Activated CD8-positive, alpha-beta T cell treated with anti-CD3 and anti-CD28 coated beads, Interleukin-2, amount 10 ng/mL, durations not matched to agents 7 days and 5 days (primary cell): ENCODE data around the gene MYRFL. TPM values are rescaled to one million over a fixed set of nuclear protein-coding genes. Genes with fewer than 3 reads are reported as not detected.

Source experiments
- ATAC-seq: fragments of 150-1000 bp; cut with Tn5 transposase; one replicate; pipeline ENCODE4 v1.10.0; 2021; ENCODE audit warnings: moderate library complexity
- CTCF ChIA-PET: fragments of 350-600 bp; sonication (Branson Sonifier 250); formaldehyde crosslinking; loops from one replicate; lab custom pipeline; 2021; ENCODE audit warnings: antibody characterized with exemption; lab: Charles Lee
- POLR2A ChIA-PET: fragments of 350-600 bp; sonication (Branson Sonifier 250); formaldehyde crosslinking; loops from one replicate; lab custom pipeline; 2021; ENCODE audit warnings: antibody characterized with exemption; lab: Charles Lee
- DNase-seq: peaks from one replicate; pipeline ENCODE4 v3.0.0-alpha.2; 2020
- H3K27ac Mint-ChIP-seq: one replicate; pipeline ENCODE4 v1.8.0; 2021; ENCODE audit warnings: mild to moderate bottlenecking, mixed read lengths
- H3K27me3 Mint-ChIP-seq: one replicate; pipeline ENCODE4 v1.8.0; 2021; ENCODE audit warnings: low read depth, mixed read lengths
- H3K36me3 Mint-ChIP-seq: one replicate; pipeline ENCODE4 v1.8.0; 2021; ENCODE audit warnings: low read depth, mixed read lengths
- H3K4me1 Mint-ChIP-seq: one replicate; pipeline ENCODE4 v1.8.0; 2021; ENCODE audit warnings: low read depth, mixed read lengths
- H3K4me3 Mint-ChIP-seq: one replicate; pipeline ENCODE4 v1.8.0; 2021; ENCODE audit warnings: mild to moderate bottlenecking, mixed read lengths
- H3K9me3 Mint-ChIP-seq: one replicate; pipeline ENCODE4 v1.8.0; 2022; ENCODE audit warnings: mixed read lengths; ENCODE audit not compliant: insufficient read depth
- total RNA-seq, 2 experiments: library from RNA; stranded (reverse); gene quantifications; one replicate each; pipeline ENCODE4 v1.2.3, GENCODE V29; 2021

The MYRFL gene
- total RNA-seq, 2 experiments from 2014 or later, result not detected

DNA sequence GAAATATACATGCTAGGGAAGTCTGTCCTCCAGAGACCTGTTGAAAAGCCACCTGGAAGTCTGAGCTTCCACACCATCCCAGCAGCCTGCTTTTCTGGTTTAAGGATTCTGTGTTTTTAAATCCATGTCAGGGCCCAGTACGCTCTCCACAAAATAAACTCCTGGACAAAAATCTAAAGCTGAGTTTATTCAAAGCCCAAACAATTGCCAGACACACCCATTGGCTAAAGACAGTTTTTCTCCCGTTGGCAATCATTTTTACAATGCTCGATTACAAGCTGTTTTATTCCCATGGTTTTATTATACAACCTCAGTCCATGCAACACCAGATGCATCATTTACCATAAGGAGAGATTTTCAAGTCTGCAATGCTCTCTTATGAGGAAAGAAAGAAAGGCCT is 94.5 kb downstream of the MYRFL start:
- Mint-ChIP-seq H3K36me3 (no peaks in the 10 kb centered on the region), H3K27ac (no peak overlapping the region), H3K9me3 (no peaks in the 10 kb centered on the region), H3K4me3 (no peak overlapping the region), H3K4me1 (no peaks in the 10 kb centered on the region), H3K27me3 (peaks cover 5% of the 10 kb centered on the region)
- POLR2A ChIA-PET, result no interaction called here
- ATAC-seq (no peak), DNase-seq (no peak)
- CTCF ChIA-PET, result interaction anchor here (1.1 to 1.4 kb wide), 2 partner anchors 15 to 19 kb away, joined by 3 read pairs; no protein-coding TSS in a partner anchor

DNA sequence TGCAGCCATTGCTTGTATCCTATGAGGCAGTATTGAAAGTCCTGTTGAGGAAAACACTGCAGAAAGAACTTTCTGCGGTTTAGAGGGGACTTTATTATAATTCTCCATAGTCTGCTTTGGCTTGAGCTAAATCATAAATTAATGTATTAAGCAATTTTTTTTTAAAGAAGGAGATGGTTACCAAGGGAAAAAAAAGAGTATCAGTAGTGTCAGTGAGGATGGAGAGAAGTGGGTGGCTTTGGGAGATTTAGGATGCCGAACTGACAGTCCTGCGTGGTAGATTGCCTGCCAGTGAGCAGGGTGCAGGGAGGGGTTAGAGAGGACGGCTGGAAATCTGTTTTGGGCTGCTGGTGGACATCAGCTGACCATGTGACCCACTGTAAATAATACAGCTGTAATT is 96.8 kb downstream of the MYRFL start:
- no peak overlapping the region for H3K27ac Mint-ChIP-seq
- ATAC-seq (no peak), DNase-seq (no peak)
- peaks cover 12% of the 10 kb centered on the region for H3K27me3 Mint-ChIP-seq
- H3K4me3 Mint-ChIP-seq, result no peak overlapping the region
- CTCF ChIA-PET, result no interaction called here
- H3K4me1 Mint-ChIP-seq, result no peaks in the 10 kb centered on the region
- no peaks in the 10 kb centered on the region for H3K9me3 Mint-ChIP-seq
- no peaks in the 10 kb centered on the region for H3K36me3 Mint-ChIP-seq
- POLR2A ChIA-PET, result no interaction called here

DNA sequence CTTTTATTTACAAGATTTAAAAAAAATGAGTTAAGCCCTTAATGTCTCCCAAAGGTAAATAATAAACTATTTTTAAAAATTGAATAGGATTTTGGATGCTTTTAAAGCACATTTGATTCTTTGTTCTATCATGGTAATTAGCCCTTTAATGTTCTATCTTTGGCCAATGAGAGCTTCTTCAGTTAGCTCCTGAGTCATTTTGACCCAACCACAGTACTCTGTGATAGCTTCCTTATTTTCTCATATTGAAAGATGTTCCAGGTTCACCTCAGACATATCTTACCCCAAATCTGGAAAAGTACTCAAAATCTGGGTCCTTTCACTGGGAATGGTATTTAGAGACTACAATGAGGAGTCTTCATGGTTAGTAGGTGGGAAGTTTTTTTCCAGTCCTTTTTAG is 98.0 kb downstream of the MYRFL start:
- Mint-ChIP-seq H3K4me3 (no peak overlapping the region), H3K9me3 (no peaks in the 10 kb centered on the region), H3K36me3 (no peaks in the 10 kb centered on the region), H3K27me3 (peaks cover 12% of the 10 kb centered on the region), H3K4me1 (no peaks in the 10 kb centered on the region), H3K27ac (no peak overlapping the region)
- ChIA-PET CTCF (no interaction called here), POLR2A (no interaction called here)
- DNase-seq (no peak), ATAC-seq (no peak)

DNA sequence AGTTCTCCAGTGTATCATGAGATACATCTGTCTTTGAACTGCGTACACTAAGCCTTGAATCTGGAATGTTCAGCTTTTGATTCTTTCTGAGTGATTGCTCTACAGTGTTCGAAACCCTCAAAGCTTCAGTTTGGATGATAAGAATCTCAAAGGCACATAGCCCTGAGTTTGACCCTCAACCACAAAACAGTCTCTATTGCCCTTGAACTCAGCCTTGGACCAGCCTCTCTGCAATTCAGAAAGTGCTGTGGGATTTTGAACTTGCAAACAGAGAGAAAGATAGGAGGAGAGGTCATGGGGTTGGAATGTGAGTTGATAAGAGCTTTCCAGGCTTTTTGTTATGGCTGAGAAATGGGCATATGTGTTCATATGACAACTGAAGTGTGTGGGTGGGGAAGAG is 100.3 kb downstream of the MYRFL start:
- DNase-seq (no peak), ATAC-seq (no peak)
- Mint-ChIP-seq H3K9me3 (no peaks in the 10 kb centered on the region), H3K27ac (no peak overlapping the region), H3K4me3 (no peak overlapping the region), H3K27me3 (peaks cover 9% of the 10 kb centered on the region), H3K4me1 (no peaks in the 10 kb centered on the region), H3K36me3 (no peaks in the 10 kb centered on the region)
- POLR2A ChIA-PET, result no interaction called here
- CTCF ChIA-PET, result no interaction called here

DNA sequence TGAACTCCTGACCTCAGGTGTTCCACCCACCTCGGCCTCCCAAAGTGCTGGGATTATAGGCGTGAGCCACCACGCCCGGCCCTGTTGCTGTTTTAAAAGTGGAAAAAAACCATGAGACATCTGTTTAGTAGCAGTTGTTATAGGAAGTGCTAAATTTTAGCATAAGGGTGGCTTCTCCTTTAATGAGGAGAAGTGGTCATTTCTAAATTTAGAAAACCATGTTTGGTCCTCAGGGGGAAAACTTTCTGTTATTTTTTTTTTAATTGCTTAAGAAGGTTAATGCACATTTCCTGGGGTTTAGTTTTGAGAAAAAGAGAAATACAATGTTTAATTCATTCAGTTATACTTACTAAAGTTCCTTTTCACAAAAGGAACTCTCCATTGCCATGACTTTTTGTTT is 102.1 kb downstream of the MYRFL start:
- Mint-ChIP-seq H3K27ac (no peak overlapping the region), H3K4me3 (no peak overlapping the region), H3K4me1 (no peaks in the 10 kb centered on the region), H3K27me3 (peaks cover 8% of the 10 kb centered on the region), H3K36me3 (no peaks in the 10 kb centered on the region), H3K9me3 (no peaks in the 10 kb centered on the region)
- DNase-seq (no peak), ATAC-seq (no peak)
- ChIA-PET CTCF (no interaction called here), POLR2A (no interaction called here)

DNA sequence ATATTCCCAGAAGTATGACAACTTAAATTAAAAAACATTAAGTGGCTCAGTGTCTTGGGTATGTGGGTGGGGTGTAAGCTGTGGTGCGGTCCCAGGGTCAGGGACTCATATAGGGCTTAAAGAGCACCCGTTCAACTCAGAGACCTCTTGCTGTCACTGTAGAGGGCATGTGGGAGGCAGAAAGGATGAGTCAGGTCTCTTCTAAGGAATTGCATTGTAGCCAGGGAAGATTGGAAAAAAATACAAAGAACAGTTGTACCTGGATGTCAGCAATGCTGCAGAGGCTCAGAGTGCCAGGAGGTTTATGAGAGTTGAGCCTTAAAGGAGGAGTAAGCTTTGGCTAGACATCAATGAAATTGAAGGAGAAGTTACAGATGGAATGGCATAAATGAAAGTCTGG is 104.1 kb downstream of the MYRFL start:
- no peaks in the 10 kb centered on the region for H3K4me1 Mint-ChIP-seq
- no peaks in the 10 kb centered on the region for H3K36me3 Mint-ChIP-seq
- DNase-seq, result no peak
- POLR2A ChIA-PET, result no interaction called here
- no peak for ATAC-seq
- H3K4me3 Mint-ChIP-seq, result no peak overlapping the region
- H3K27ac Mint-ChIP-seq, result no peak overlapping the region
- H3K27me3 Mint-ChIP-seq, result peaks cover 9% of the 10 kb centered on the region
- CTCF ChIA-PET, result interaction anchor here (1.3 to 1.6 kb wide), 2 partner anchors 49 to 800 kb away, joined by 4 read pairs; no protein-coding TSS in a partner anchor
- no peaks in the 10 kb centered on the region for H3K9me3 Mint-ChIP-seq

DNA sequence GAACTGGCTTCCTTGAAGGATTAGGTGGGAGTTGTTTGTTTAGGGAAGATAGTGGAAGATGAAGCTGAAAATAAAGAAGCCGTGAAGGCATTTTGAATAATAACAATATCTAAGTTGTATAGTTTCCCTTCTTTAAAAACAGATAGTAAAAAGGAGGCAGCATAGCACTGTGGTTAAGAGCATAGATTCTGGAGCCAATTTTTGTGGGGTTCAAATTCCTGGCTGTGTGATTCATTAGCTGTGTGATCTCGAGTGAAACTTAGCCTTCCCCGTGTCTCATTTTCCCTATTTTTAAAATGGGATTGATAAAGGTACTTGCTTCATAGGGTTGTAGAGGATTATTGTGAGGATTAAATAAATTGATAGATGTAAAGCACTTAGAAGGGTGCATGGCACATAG is 104.5 kb downstream of the MYRFL start:
- Mint-ChIP-seq H3K27ac (no peak overlapping the region), H3K4me1 (no peaks in the 10 kb centered on the region), H3K4me3 (no peak overlapping the region), H3K36me3 (no peaks in the 10 kb centered on the region), H3K9me3 (no peaks in the 10 kb centered on the region), H3K27me3 (peaks cover 9% of the 10 kb centered on the region)
- no peak for DNase-seq
- POLR2A ChIA-PET, result no interaction called here
- CTCF ChIA-PET, result interaction anchor here (1.1 to 1.6 kb wide), 2 partner anchors 648 to 800 kb away, joined by 3 to 4 read pairs; no protein-coding TSS in a partner anchor
- no peak for ATAC-seq

DNA sequence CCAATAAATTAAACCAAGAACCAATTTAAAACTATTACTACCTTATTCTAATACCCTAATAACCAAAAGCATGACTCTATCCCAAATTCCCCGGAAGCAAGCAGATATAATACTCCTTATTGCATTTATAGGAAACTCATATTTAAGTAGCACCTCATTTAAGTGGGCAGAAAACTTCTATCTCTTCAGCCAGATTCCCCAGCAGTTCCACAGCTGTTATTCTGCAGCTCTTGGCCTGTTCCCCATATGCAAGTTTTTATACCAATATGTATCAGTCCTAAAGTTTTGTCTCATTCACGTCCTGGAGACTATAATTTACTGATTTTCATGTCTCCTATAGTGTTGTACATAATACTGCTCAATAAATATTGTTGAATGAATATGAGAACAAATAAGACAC is 106.5 kb downstream of the MYRFL start:
- Mint-ChIP-seq H3K27me3 (peaks cover 2% of the 10 kb centered on the region), H3K36me3 (no peaks in the 10 kb centered on the region), H3K9me3 (no peaks in the 10 kb centered on the region), H3K4me1 (no peaks in the 10 kb centered on the region), H3K4me3 (no peak overlapping the region), H3K27ac (no peak overlapping the region)
- CTCF ChIA-PET, result no interaction called here
- DNase-seq (no peak), ATAC-seq (no peak)
- POLR2A ChIA-PET, result no interaction called here

DNA sequence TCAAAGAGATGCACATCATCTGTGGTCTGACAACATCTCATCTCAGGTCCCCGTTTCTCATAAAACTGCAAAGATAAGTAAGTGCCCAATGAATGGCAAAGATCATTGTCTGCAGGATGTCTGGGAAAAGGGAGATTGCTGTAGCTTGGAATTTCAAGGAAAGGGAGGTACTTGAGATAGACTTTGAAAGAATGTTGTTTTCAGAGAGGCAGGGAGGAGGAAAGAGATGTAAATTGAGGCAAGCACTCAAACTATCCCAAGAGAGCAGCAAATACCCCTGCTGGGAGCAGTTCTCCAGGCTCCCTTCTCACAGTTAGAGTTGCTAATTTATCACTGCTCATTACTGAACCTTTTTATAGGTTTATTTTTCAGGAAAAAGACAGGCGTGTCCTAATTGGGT is 107.1 kb downstream of the MYRFL start:
- POLR2A ChIA-PET, result no interaction called here
- no peak overlapping the region for H3K4me3 Mint-ChIP-seq
- DNase-seq, result no peak
- H3K27ac Mint-ChIP-seq, result no peak overlapping the region
- peaks cover 2% of the 10 kb centered on the region for H3K27me3 Mint-ChIP-seq
- no peaks in the 10 kb centered on the region for H3K9me3 Mint-ChIP-seq
- H3K4me1 Mint-ChIP-seq, result no peaks in the 10 kb centered on the region
- H3K36me3 Mint-ChIP-seq, result no peaks in the 10 kb centered on the region
- CTCF ChIA-PET, result no interaction called here
- ATAC-seq, result no peak

DNA sequence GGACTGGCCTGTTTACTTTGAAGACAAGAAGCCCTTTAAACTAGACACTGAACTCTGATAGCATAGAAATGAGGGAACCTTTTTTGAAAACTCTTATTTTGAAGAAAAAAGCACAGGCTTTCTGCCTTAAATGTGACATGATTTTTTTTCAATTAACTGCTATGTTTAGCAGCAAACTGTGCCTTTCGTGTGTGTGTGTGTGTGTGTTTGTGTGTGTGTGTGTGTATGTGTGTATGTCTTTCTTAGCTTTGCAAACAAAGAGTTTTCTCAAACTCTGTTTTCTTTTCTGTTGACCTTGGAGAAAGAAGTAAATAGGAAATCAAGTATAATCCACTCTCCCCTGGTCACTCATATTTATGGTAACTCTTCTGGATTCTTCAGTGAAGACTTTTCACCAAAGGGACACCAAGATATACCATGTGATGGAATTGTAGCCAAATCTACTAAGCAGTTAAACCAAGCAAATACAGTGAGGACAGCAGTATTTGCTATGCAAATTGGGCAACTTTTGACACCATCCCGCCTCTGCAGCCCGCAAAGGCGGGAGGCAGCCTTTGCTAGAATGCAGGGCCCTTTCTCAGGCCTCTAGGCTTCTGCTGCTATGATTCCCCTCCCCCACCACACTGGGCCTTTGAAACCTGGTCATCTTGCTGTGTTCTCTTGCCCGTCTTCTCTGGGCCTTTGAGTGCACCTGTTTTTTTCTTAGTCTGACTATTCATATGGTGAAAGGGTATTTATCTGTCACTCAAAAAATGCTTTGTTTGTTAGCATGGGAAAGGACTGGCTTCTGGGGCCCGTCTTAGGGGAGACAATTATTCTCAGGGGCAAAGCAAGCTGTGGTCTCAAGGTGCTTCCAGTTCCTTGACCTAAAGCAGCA is 107.9 kb downstream of the MYRFL start:
- Mint-ChIP-seq H3K4me1 (no peaks in the 10 kb centered on the region), H3K9me3 (no peaks in the 10 kb centered on the region), H3K27ac (no peak overlapping the region), H3K27me3 (peaks cover 2% of the 10 kb centered on the region), H3K36me3 (no peaks in the 10 kb centered on the region), H3K4me3 (no peak overlapping the region)
- ATAC-seq, result no peak
- no peak for DNase-seq
- ChIA-PET CTCF (no interaction called here), POLR2A (no interaction called here)

DNA sequence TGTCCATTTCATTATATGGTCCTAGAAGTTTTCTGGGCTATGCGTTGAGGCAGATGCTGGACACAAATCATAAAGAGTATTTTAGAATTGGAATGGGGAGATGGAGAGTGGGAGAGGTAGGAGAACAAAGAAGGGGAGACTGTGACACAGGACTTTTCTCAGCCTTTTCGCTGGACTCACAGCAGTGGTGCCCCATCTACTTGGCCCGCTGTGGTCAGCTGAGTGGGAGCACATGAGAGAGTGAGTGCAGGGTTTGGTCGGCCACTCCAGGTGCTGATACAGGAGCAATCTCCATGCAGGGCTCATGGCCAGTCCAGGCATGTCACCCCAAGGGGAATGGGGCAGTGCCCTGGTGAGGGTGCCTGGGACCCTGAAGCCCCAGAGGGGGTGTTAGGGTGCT is 109.0 kb downstream of the MYRFL start:
- Mint-ChIP-seq H3K27me3 (peaks cover 2% of the 10 kb centered on the region), H3K4me1 (no peaks in the 10 kb centered on the region), H3K27ac (no peak overlapping the region), H3K9me3 (no peaks in the 10 kb centered on the region), H3K4me3 (no peak overlapping the region), H3K36me3 (no peaks in the 10 kb centered on the region)
- ChIA-PET CTCF (no interaction called here), POLR2A (no interaction called here)
- no peak for ATAC-seq
- no peak for DNase-seq

DNA sequence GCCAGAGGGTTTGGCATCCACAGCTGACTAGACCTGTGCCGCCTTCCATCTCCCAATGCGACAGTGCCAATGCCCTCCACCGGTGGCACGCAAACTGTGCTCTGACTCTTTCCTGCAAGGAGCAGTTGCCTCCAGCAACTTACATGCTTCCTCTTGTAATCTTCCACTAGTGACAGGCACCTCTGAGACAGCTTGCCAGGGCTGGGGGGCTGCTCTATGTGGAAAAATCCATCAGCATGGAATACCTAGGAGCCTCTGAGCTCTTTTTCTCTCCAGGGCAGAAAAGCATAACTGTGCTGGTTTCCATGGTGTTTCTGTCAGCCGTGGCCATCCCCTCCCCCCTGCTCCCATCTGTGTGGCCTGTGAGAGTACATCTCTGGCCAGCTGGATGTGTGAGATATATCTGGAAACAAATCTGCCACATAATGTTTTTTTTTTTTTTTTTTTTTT is 110.6 kb downstream of the MYRFL start:
- Mint-ChIP-seq H3K36me3 (no peaks in the 10 kb centered on the region), H3K27ac (no peak overlapping the region), H3K9me3 (no peaks in the 10 kb centered on the region), H3K27me3 (peaks cover 2% of the 10 kb centered on the region), H3K4me1 (no peaks in the 10 kb centered on the region), H3K4me3 (no peak overlapping the region)
- ChIA-PET CTCF (no interaction called here), POLR2A (no interaction called here)
- no peak for ATAC-seq
- no peak for DNase-seq
